Mucosa of gallbladder (tissue), 1 donor: Measurements from ENCODE around the gene HDAC4. TPM values are rescaled to one million over a fixed set of nuclear protein-coding genes. Genes with fewer than 3 reads are reported as not detected.

ENCODE experiments used
- DNase-seq: peaks from one replicate; pipeline ENCODE4 v3.0.0-alpha.2; 2020; ENCODE audit warnings: low spot score
- total RNA-seq: library from RNA; stranded (reverse); gene quantifications from one replicate; pipeline ENCODE4 v1.2.1, GENCODE V29; 2021
- donor health status: DM: no; HTN: no; CAD: no.

Gene HDAC4
- total RNA-seq, 1 donor from 2014 or later: 103 TPM

DNA sequence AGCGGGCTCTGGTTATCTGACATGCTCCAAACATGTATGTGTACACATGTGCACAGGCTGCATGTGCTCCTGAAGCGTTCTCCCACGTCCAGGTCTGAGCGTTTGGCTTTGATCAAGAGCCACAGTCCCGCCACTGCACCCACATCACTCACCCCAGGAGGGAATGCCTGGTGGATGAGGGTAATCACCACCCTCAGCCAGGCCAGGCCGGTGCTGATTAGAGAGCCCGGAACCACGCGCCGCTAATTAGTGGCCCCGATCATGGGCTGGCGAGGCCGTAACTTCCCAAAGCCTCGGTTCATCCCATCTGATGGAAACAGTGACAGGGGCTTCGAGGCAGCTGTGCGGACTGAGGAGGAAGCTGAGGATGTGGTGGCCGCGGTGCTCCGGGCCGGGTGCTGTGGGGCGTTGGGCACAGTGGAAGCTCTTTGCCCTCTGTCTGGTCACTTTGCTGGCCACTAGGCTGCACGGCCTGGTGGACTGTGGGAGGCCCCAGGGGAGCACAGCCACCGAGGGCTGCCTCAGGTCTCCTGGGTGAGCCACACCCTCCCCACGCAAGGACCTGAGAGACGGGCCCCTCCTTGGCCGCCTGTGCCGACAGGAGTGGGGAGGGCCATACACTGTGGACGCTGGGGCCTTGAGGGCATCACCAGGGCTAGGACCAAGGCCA, 333.5 kb downstream of the HDAC4 start:
- no peak for DNase-seq

DNA sequence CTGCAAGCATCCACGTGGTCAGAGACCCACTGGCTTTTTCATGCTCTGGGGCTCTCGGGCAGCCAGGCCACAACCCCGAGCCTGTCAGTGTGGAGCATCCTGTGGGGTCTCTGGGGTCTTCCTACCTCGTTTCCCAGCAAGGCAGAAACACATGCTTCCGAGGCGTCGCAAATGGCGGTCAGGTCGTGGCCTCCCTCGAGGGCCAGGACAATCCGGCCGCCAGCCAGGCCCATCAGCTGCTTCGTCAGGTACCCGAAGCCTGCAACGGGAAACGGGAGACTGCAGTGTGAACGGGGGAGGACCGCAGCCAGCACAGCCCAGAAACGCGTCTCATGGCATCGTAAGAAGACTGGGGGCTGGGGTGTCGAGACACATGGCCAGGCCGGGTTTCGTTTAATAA, 334.2 kb downstream of the HDAC4 start:
- DNase-seq: no peak

DNA sequence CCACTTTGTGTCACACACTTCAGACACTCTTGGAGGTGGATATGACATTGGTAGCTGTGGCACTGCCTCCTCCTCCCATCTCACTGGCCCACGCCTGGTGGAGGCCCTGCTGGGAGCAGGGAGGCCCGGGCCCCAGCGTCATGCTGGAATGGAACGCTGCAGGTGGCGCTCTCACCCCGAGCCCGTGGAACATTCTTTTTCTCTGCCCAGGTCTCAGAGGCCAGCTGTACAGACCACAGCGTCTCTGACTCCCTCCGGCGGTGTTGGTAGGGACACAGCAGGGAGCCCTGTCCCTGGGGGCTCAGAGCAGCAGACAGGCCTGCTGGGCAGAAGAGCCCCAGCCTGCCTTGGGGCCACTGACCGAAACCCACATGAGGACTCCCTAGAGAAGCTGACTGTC, 334.9 kb downstream of the HDAC4 start:
- no peak for DNase-seq

DNA sequence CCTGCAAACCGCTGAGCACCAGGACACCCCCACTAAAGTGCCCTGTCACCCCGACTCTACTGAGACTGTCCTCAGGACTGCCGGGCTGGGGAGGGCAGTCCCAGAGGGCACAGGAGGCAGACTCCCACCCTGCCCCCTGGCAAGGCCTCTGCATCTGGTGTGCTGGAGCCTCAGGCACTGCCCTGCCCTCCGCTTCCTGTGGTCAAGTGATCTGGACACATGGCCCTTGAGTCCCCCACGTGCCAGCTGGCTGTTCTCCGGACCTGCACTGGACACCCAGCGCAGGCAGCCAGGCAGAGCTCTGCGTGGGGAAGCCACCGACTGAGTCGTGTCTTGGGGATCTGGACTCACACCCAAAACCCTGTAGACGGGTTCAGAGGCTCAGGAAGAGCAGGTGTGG, 335.3 kb downstream of the HDAC4 start:
- DNase-seq: no peak

DNA sequence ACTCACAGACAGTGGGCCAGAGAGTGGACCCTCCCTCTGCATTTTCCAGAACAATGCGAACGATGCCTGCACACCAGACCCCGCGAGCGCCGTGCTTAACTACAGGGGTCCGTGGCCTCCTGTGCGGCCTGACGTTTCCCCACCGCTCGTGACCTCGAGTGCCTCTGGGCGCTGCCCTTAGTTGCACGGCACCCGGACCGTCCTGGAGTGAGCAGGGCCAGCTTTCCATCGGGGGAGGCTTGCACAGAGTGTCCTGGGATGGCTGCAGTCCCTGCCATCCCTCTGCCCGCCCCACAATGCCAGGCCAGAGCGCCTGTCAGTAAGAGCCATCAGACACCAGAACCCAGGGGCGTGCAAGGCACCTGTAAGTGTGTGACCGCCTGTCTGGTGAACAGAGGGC, 335.9 kb downstream of the HDAC4 start:
- no peak for DNase-seq

DNA sequence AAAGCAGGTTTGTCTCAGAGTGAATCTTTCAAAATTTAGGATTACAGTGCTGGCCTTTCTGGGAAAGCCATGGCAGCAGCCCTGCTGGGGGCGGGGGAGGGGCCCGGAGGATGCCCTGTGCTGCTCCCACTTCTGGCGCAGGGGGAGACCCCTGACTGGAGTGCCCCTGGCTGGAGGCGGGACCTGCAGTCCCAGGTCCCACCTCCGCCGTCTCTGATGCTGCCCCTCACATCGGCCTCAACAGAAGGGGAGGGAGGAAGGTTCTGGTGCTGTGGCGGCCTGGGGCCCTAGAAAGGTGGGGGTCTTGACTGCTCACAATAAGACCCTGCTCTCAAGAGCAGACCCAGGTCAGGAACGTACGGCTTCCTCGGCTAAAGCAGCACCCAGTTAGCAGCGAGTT, 336.6 kb downstream of the HDAC4 start:
- DNase-seq: no peak

DNA sequence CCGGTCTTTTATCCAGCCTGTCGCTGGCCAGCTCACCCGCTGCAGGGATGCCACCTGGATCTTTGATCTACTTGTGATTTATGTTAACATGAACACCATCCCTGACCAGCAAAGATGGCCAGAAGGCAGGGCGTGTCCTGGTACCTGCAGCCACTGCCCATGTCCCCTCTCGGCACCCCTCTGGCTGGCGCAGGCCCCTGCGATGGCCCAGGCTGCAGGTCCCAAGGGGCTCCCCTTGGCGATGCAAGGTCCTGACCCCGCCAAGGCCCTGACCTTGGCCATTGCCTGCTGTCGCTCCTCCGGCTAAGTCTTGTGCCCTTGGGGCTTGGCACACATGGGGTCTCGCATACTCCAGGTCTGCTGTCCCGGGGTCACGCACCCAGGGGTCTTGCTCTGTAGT, 338.1 kb downstream of the HDAC4 start:
- no peak for DNase-seq

DNA sequence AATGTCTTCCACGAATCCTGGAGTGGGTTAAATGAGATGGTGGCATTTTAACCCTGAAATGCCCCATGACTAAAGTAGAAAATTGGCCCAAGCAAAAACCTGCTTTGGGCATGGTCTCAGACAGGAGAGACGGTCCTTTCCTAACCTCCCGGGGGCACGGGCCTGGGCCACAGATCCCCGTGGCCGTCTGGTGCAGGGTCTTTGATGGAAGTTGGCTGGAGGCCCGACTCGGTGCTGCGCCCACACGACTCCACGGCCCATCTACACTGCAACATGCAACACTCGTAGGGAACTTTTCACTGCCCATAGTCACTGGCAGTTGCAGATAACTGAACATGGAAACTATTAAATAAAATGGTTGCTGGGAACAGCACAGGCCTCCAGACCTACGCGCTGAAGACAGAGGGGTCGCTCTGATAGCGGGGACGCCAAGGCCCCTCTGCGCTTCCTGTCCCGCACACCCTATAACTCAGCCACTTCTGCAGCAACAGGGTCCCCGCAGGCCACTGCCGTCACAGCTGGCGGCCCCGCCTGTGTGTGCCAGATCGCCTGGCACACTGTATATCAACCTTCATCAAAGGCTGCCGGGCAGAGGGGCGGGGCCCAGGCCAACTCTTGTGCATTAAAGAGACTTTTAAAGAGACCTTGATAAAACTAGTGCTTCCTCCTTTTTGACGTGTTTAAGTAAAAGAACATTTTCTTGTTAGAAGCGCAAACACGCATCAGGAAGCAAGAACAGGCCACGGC, 338.8 kb downstream of the HDAC4 start:
- no peak for DNase-seq

DNA sequence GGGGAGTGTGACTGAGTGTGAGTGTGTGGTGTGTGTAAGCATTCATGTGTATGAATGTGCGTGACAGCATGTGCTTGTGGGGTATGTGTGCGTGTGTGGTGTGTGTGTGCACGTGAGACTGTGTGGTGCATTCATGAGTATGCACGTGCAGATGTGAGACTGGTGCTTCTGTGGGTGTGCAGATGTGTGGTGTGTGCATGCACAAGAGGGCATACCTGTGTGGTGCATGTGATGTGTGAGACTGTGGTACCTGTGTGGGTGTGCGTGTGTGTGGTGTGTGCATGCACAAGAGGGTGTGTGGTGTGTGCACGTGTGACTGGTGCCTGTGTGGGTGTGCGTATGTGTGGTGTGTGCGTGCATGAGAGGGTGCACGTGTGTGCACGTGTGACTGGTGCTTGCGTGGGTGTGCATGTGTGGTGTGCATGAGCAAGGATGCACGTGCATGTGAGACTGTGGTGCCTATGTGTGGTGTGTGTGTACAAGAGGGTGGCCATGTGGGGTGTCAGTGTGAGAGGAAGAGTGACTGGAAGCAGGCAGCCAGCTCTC, 339.6 kb downstream of the HDAC4 start:
- no peak for DNase-seq

DNA sequence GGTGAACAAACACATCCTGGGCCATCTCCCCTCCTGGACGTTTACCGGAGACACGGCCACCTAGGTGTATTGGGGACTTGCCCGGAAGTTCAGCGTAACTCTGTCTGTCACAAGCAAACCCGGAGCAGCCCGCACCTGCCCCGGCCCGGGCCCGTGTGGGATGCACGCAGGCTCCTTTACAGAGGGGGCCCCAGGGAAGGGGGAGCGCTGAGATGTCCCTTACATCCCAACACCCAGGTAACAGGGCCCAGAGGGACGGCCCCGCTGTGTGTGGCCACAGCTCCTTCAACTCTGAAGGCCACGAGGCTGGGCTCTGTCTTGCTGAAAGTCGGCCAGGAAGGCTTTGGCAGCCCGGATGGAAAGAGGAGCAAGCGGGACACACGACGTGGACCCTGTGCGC, 340.1 kb downstream of the HDAC4 start:
- no peak for DNase-seq

DNA sequence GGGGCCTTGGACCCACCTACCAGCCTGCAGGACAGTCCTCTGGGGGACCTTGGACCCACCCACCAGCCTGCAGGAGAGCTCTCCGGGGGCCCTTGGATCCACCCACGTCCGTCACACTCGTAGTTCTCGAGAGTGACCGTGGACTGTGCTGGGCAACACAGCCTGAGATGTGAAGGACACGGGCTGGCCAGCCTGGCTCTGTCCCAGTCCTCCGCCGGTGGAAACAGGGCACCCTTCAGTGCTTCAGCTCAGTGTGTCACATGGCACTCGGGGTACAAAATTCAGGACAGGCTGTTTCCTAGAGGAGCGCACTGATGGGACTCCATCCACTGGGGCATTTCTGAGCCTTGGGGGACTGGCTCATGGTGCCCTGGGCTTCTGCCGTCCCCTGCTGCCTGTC, 341.0 kb downstream of the HDAC4 start:
- DNase-seq: no peak

DNA sequence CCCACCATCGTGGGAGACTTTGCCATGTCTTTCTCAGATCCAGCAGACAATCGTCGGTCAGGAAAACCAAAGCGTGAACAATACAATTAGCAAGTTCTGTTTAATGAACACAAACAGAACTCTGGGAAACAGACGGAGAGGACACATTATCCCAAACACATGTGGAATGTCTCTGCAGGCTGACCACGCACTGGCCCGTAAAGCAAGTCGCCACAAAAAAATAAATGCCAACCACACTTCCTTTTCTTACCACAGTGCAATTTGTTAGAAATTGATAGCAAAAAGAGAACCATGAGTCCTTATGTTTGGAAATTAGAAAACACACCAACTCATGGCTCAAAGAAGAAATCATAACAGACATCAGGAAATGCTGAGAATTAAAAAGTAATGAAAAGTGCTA, 342.1 kb downstream of the HDAC4 start:
- DNase-seq: no peak

DNA sequence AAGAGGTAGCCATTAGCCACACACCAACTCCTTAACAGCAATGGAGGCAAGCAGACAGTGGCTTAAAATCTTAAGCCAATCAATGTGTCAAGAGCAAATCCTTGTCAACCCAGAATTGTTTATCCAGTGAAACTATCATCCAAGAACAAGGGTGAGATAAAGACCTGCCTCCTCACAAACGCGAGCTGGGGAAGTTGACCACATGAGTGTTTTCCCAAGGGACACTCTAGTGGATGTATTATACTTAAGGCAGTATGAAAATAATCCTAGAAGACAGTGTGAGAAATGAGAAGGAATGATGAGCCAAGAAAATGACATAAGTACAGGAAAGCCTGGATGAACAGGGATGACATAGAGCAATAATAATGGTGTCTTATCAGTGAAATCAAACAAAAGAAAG, 343.3 kb downstream of the HDAC4 start:
- DNase-seq: no peak

DNA sequence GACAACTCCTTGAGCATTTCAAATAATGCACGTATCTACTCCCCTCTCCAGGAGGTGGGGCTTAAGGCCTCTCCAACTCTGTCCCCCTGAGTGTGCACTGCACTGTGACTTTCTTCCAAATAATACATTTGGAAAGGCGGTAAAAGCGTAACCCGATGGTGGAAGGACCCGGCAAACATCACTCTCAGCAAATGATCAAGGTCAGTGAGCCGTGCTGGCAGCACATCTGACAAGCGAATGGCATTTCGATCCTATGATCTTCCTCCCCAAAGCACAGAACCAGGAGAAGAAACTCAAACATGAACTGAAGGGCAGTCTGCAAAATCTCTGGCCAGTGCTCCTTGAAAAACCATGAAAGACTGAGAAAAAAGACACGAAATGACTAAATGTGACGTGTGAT, 344.2 kb downstream of the HDAC4 start:
- DNase-seq: no peak

DNA sequence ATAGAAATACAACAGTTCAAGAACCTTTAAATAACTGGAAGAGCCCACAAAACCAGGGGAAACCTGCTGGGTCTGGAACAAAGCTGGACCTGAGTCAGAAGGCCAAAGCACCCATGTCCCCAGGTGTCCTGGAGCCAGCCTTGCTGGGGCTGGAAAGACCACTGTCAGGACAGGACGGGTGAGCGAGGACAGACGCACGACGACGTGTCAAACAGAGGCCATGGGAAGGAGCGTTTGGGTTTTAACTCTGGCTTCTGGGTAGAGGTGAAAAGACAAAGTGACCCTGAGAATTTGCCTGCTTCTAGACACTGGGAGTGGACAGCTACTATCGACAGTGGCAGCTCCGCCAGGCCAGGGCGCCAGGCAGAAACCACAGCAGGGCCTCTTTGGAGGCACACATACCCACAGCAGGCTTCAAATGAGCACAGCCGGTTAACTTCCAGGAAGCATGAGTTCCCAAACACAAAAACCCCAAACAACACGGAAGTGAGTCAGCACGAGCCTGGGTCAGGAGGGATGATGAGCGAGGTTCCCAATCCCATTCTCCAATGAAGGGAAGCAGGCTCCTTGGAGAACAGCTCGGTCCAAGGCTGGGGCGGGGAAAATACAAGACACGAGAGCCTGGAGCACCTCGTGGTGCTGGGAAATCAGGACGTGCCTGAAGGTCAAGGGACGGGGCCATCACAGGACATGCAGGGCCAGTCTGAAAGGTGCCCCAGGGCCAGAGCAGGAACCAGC, 344.9 kb downstream of the HDAC4 start:
- DNase-seq: no peak

DNA sequence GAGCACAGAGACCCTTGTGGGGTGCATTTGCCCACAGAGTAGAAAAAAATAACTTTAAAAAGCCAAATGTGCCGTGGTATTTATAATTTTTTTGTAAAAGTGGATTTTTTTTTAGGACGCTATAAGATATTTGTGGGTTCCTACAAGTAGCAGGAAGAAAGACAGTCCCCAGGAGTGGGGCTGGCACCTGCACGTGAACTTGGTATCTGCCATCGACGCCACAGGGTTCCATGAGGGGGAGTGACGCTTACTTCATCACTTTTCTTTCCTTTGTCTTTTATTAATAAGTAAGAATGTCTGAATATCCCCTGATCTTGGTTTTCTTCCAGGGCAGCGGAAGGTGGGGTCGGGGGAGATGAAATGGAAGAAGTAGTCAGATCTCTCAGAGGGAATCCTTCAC, 345.9 kb downstream of the HDAC4 start:
- no peak for DNase-seq

DNA sequence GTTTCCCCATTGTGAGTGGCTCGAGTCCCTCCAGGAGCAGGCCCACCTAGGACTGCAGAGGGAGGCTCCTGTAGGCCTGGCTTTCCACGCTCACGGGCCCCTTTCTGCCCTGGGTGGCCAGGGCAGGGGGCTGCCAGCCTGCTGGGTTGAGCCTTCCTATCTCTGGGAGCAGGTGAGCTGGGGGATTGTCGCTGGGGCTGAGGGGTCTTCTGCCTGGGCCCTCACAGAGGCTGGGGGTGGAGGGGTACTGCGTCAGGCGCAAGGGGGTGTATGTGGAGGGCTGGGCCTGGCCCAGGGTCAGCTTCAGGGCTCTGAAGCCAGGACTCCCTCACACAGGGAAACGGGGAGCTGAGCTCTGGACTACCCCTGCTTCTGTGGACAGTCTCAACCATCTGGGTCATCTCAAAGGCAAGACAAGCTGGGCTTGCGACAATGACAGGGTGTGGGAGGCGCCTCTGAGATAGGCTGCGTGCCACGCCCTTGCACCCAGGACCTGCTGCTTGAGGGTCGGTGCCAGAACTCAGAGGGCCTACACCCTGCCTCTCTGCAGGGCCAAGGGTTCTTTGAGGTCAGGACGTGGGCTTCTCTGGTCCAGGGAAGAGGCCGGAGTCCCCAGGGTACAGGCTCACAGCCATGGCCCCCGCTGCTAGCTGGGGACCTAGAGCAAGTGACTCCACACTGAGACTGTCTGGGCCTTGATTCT, 346.9 kb downstream of the HDAC4 start:
- DNase-seq: no peak

DNA sequence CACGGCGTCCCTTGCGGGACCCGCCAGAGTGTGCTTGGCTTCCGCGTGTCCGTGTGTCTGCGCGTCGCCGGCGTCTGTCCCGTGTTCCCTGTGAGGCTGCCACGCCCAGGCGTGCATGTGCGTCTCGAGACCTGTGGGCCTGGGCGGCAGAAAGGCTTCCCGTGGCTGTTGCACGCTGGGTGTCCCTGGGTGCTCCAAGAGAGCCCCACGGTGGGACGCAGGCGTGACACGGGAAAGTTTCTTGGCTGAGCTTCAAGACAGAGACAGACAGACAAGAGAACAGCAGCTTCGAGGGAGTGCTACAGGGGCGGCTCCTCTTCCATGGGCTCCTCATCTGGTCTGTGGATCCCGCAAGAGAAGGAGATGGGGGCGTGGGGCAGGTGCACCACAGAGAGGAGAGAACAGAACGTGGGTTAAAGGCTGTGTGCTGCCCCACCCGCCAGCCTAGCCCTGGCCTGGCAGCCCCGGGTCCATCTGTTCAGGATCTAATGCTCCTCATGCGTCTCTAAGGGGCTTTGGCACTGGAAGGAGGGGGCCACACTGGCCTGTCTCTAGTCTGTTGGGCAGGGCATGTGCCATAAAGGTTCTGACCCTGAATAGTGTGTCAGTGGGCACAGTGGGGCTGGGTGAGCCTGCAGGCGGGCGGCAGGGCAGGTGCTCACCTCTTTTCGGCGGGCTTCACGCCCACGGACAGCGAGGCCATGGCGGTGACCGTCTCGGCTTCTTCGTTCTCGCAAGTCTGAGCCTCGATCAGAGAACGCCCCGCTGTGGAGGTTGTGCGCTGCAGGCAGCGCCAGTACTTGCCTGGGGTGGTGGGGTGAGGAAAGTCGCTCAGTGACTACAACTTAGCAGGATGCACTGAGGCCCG, 347.8 kb downstream of the HDAC4 start:
- no peak for DNase-seq

DNA sequence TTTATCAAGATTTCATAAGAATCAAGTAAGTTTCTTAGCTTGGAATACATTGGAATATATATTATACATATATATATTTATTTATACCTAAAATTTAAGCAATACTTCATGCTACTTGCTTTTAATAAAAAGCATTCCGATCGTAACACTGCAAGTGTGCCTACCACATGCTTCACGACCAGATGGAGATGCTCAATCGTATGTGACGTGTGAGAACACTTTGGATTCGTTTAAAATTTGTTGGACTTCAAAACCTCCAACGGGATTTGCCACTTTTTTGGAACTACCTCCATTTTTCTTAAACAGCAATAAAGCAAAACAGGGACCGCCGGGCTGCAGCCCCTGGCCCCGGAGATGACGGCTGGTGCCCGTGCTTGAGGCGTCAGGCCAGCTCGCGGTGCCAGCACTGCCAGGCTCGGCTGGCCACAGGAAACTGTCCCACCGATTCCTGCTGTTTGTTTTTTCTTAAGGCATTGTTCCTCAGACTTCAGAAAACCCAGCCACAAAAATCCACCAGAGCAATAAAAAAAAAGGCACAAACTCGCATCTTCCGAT, 348.9 kb downstream of the HDAC4 start:
- DNase-seq: no peak

DNA sequence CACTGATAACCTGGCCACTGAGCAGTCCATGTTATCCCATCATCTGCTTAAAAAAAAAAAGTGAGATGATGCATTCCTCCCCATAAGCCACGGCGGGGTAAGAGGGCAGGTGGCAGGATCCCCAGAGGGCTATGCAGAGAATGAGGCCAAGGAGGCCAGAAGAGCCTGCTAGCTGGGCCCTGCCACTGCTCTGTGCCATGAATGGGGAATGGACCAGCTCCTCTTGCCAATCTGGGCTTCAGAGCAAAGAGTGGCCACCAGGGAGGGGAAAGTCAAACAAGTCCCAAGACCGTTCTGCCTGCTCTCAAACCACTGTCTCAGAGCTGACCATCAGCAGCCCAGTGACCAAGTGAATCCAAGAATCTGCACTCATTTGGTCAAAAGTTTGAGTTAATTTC, 350.6 kb downstream of the HDAC4 start:
- no peak for DNase-seq
